Tibial artery (tissue), 4 donors: ENCODE measurements around the gene SPATA20.

ENCODE experiments used
- DNase-seq, 2 donors: peaks; one replicate each; pipeline ENCODE4 v3.0.0-alpha.2; 2019
- H3K27ac ChIP-seq, 2 donors: fragments of 200-600 bp; sonication (generic) in 1 of 2; 1 replicate in 1 of 2; 2 replicates in 1 of 2; pipeline ENCODE4 v1.5.1; 2018 to 2019; ENCODE audit warnings: mild to moderate bottlenecking in 1 of 2
- H3K27me3 ChIP-seq, 2 donors: fragments of 200-600 bp; sonication (generic) in 1 of 2; one replicate each; pipeline versions ENCODE4 v1.5.1 to v1.6.0; 2016 to 2019
- H3K36me3 ChIP-seq, 3 donors: fragments of 200-600 bp; sonication (generic) in 2 of 3; one replicate each; pipeline ENCODE4 v1.5.1; 2016 to 2019; ENCODE audit warnings: mild to moderate bottlenecking in 2 of 3
- H3K4me1 ChIP-seq, 4 donors: fragments of 200-600 bp; sonication (generic) in 2 of 4; 1 replicate in 3 of 4; 2 replicates in 1 of 4; pipeline ENCODE4 v1.5.1; 2016 to 2019
- H3K4me3 ChIP-seq, 2 donors: fragments of 200-600 bp; sonication (generic) in 1 of 2; 1 replicate in 1 of 2; 2 replicates in 1 of 2; pipeline ENCODE4 v1.5.1; 2018 to 2019; ENCODE audit warnings: mild to moderate bottlenecking in 2 of 2
- H3K9me3 ChIP-seq, 3 donors: fragments of 200-600 bp; sonication (generic) in 1 of 3; one replicate each; pipeline ENCODE4 v1.5.1; 2016 to 2019
- intact Hi-C: fragments of 100-400 bp; cut with DNase I; formaldehyde crosslinking; loops from one replicate; pipeline ENCODE4 v1.15.0; 2023; ENCODE audit warnings: low total_unique reads
- TF ChIP-seq, protein P1 (sequence below), 2 experiments: fragments of 200-600 bp in 1 of 2; fragments of 450-650 bp in 1 of 2; IDR thresholded peaks; one replicate each; pipeline ENCODE4 v1.5.1; 2017 to 2019; ENCODE audit warnings: antibody characterized with exemption in 2 of 2, mild to moderate bottlenecking in 1 of 2, moderate library complexity in 1 of 2

Gene SPATA20

DNA sequence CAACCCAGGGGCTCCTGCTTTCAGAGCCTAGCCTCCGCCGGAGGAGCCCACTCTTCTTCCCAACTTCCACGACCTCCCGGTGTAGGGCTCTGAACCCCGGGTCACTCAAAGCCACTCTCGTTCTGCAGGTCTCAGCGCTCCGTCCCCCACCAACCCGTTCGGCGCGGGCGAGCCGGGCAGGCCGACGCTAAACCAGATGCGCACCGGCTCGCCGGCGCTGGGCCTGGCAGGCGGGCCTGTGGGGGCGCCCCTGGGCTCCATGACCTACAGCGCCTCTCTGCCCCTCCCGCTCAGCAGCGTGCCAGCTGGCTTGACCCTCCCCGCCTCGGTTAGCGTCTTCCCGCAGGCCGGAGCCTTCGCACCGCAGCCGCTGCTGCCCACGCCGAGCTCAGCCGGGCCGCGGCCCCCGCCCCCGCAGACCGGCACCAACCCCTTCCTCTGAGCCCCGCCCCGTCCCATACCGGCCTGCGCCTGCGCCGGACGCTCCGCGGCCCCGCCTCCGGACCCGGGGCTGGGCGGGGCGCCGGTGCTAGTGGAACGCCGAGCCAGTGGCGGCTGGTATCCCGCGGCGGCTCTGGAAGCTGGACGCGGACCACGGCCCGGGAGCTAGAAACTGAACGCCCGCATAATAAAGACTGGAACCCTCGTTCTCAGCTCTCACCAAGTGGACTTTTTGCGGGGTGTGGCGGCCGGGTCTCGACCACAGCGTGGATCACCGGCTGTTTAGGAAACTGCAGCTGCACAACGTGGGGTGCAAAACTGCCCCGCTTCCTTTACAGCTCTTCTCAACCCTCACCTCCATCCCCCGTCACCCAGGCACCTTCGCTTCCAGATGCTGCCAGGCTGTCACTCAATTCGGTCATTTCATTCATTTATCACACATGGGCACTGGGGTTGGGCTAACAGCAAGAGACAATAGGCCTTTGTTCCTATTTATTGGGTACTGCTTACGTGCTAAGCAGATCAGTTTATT, 5.0 kb upstream of the SPATA20 start:
- TF ChIP-seq, protein P1, sequence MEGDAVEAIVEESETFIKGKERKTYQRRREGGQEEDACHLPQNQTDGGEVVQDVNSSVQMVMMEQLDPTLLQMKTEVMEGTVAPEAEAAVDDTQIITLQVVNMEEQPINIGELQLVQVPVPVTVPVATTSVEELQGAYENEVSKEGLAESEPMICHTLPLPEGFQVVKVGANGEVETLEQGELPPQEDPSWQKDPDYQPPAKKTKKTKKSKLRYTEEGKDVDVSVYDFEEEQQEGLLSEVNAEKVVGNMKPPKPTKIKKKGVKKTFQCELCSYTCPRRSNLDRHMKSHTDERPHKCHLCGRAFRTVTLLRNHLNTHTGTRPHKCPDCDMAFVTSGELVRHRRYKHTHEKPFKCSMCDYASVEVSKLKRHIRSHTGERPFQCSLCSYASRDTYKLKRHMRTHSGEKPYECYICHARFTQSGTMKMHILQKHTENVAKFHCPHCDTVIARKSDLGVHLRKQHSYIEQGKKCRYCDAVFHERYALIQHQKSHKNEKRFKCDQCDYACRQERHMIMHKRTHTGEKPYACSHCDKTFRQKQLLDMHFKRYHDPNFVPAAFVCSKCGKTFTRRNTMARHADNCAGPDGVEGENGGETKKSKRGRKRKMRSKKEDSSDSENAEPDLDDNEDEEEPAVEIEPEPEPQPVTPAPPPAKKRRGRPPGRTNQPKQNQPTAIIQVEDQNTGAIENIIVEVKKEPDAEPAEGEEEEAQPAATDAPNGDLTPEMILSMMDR (IDR thresholded peaks at IDR 0.05): peak in 1 of 2 experiments; percentile 12
- H3K4me1 ChIP-seq: peaks cover 7 to 30% (median 17%) of the 10 kb centered on the region in 4 donors
- intact Hi-C loops: loop anchor here (5.0 kb wide), 1 partner anchor 60 kb away; no protein-coding TSS in a partner anchor
- H3K36me3 ChIP-seq: peaks cover 0 to 7% (median 0%) of the 10 kb centered on the region in 3 donors
- H3K27ac ChIP-seq: peak overlapping the region; percentile 29 to 65
- peak overlapping the region; percentile 63 to 64 for H3K4me3 ChIP-seq
- H3K9me3 ChIP-seq: no peaks in the 10 kb centered on the region
- DNase-seq: peak; percentile 85 to 90
- no peaks in the 10 kb centered on the region for H3K27me3 ChIP-seq

DNA sequence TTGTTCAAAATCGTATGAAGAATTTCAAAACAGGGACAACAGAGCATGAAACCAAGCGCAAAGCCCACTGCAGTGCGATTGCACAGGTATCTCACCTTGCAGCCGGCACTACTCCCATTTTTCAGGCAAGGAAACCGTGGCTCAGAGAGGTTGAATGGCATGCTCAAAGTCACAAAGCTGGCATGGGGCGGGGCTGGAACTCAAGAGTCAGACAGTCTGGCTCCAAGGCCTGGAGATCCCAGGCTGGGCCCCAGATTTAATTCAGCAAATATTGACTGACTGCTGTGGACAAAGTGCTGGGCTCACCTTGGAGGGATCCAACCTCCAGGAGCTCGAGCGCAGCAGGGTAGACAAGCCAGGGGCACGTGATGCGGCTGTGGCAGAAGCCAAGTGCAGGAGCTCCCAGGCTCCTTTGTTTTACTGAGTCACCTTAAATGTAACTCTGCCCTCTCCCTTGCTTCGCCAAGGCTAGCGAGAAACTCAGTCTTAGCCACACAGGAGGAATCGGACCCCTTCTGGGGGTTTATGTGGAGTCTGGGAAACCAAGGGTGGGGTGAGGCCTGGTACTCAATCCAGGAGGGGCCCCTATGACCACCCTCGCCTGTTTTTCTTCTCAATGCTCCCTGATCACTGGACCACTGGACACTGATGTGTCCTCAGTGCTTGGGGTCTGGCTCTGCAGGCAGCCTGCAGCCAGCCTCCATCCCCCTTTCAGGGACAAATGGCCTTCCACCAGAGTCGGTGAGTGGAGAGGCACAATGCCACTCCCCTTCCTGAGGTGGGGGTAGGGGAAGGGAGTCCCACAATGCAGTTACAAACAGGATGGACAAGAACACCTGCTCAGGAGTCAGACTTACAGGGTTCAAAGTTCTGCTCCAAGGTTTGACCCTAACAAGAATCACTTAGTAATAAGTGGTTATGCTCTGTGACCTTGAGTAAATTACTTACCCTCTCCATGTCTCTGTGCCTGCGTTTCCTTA, 3.9 kb upstream of the SPATA20 start:
- peak overlapping the region in 1 of 2 donors; percentile 63 for H3K4me3 ChIP-seq
- H3K4me1 ChIP-seq: peaks cover 7 to 41% (median 25%) of the 10 kb centered on the region in 4 donors
- no peak overlapping the region for H3K27ac ChIP-seq
- peaks cover 0 to 5% (median 0%) of the 10 kb centered on the region in 3 donors for H3K36me3 ChIP-seq
- H3K9me3 ChIP-seq: no peaks in the 10 kb centered on the region
- intact Hi-C loops: loop anchor here (5.0 kb wide), 1 partner anchor 61 kb away; no protein-coding TSS in a partner anchor
- DNase-seq: no peak
- no peaks in the 10 kb centered on the region for H3K27me3 ChIP-seq
- TF ChIP-seq, protein P1 (IDR thresholded peaks at IDR 0.05): no peak

DNA sequence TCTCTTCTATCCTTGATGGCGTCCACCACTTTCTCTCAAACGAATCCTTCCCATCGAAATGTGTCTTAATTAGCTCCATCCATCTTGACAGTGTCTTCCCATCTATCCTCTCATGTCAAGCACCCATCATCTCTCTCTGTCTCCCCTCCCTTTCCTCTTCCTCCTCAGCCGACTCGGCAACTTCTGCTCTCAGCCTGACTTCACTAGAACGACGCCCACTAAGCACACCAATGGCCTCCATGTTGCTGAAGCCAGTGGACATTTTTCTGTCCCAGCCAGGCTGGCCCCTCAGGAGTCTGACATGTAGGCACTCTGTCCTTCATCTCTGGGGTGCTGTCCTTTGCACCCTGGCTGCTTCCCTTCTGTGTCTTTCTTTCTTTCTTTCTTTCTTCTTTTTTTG, 2.5 kb upstream of the SPATA20 start:
- Histone ChIP-seq H3K9me3 (no peaks in the 10 kb centered on the region), H3K27me3 (no peaks in the 10 kb centered on the region), H3K27ac (no peak overlapping the region), H3K4me3 (no peak overlapping the region), H3K4me1 (peaks cover 7 to 41% (median 25%) of the 10 kb centered on the region in 4 donors), H3K36me3 (peaks cover 0 to 17% (median 11%) of the 10 kb centered on the region in 3 donors)
- intact Hi-C loops: loop anchor here (5.0 kb wide), 1 partner anchor 62 kb away; no protein-coding TSS in a partner anchor
- TF ChIP-seq, protein P1 (IDR thresholded peaks at IDR 0.05): no peak
- DNase-seq: no peak

DNA sequence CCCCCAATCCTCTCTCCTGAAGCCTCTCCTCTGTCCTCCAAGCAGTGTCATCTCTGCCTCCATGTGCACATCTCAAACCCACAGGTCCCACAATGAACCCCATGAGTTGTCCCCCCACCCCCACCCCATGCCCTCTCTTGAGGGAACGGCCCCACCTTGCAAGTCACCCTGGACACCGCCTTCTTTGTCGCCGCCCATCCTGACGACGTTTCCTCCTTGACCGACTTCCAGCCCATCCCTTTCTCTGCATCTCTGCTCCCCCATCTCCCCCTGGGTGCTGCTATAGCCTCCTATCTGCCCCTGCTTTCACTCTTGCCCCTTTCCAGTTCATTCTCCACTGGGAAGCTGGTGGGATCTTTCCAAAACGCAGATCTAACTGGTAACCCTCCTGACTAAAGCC, 1.7 kb upstream of the SPATA20 start:
- no peak for DNase-seq
- H3K4me1 ChIP-seq: peaks cover 7 to 41% (median 25%) of the 10 kb centered on the region in 4 donors
- TF ChIP-seq, protein P1 (IDR thresholded peaks at IDR 0.05): no peak
- H3K9me3 ChIP-seq: no peaks in the 10 kb centered on the region
- H3K27me3 ChIP-seq: no peaks in the 10 kb centered on the region
- peaks cover 0 to 23% (median 14%) of the 10 kb centered on the region in 3 donors for H3K36me3 ChIP-seq
- H3K27ac ChIP-seq: no peak overlapping the region
- no peak overlapping the region for H3K4me3 ChIP-seq
- intact Hi-C loops: loop anchor here (5.0 kb wide), 2 partner anchors 157 to 297 kb away; no protein-coding TSS in a partner anchor

DNA sequence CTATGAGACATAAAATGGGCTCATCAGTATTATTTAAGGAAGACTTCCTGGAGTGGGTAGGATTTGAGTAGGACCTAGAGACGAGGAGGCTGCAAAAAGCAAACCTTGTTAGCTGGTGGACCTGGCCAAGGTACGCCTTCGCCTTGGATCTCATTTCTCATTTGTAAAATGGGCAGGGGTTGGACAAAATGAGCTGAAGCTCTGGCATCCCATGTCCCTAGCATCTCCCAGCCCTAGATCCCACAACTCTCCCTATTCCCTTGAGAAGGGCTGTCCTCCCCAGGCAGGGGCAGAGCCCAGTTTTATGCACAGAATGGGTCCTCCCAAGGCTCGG, 306 bp upstream of the SPATA20 start:
- intact Hi-C loops: loop anchor here (1.0 to 5.0 kb wide), 3 partner anchors 79 to 296 kb away; no protein-coding TSS in a partner anchor
- Histone ChIP-seq H3K27ac (peak overlapping the region; percentile 68 to 81), H3K27me3 (no peaks in the 10 kb centered on the region), H3K36me3 (peaks cover 0 to 36% (median 24%) of the 10 kb centered on the region in 3 donors), H3K4me3 (peak overlapping the region; percentile 55 to 66), H3K4me1 (peaks cover 7 to 28% (median 19%) of the 10 kb centered on the region in 4 donors), H3K9me3 (no peaks in the 10 kb centered on the region)
- DNase-seq: no peak
- TF ChIP-seq, protein P1 (IDR thresholded peaks at IDR 0.05): no peak
